GM23338 (cell line): ENCODE results near the gene SURF1. TPM values are rescaled to one million over a fixed set of nuclear protein-coding genes. Genes with fewer than 3 reads are reported as not detected.

Experiments
- ATAC-seq: fragments of 200-7000 bp; cut with Tn5 transposase; 3 replicates; pipeline ENCODE4 v1.9.1; 2020
- DNase-seq: peaks from one replicate; pipeline ENCODE4 v3.0.0-alpha.2; 2015; ENCODE audit warnings: low spot score
- H2AFZ ChIP-seq: fragments of 200-600 bp; sonication (generic); 2 replicates; pipeline ENCODE4 v1.8.0; 2016; ENCODE audit warnings: antibody characterized with exemption, mild to moderate bottlenecking, moderate library complexity
- H3F3A ChIP-seq: fragments of 200-600 bp; sonication (generic); replicated peaks from 2 replicates; pipeline ENCODE4 v1.8.0; 2017; ENCODE audit warnings: antibody characterized with exemption, mixed run types, low read depth
- H3K27ac ChIP-seq: fragments of 200-600 bp; sonication (generic); 2 replicates; pipeline ENCODE4 v1.6.1; 2016; ENCODE audit warnings: low read depth
- H3K27me3 ChIP-seq: fragments of 200-600 bp; sonication (generic); 2 replicates; pipeline ENCODE4 v1.8.0; 2016; ENCODE audit warnings: mild to moderate bottlenecking, mixed run types, moderate library complexity; ENCODE audit not compliant: insufficient read depth
- H3K36me3 ChIP-seq: fragments of 200-600 bp; sonication (generic); 2 replicates; pipeline ENCODE4 v1.8.0; 2016; ENCODE audit warnings: mild to moderate bottlenecking; ENCODE audit not compliant: insufficient read depth
- H3K4me1 ChIP-seq: fragments of 200-600 bp; sonication (generic); 2 replicates; pipeline ENCODE4 v1.8.0; 2016; ENCODE audit warnings: mild to moderate bottlenecking, moderate library complexity; ENCODE audit not compliant: insufficient read depth
- H3K4me2 ChIP-seq: fragments of 200-600 bp; sonication (generic); 2 replicates; pipeline ENCODE4 v1.7.1; 2017; ENCODE audit warnings: mixed run types
- H3K4me3 ChIP-seq: fragments of 200-600 bp; sonication (generic); 2 replicates; pipeline ENCODE4 v1.6.1; 2016; ENCODE audit warnings: mixed run types
- H3K79me2 ChIP-seq: fragments of 200-600 bp; sonication (generic); replicated peaks from 2 replicates; pipeline ENCODE4 v1.8.0; 2017; ENCODE audit warnings: mild to moderate bottlenecking; ENCODE audit not compliant: insufficient read depth
- H3K9me2 ChIP-seq: fragments of 200-600 bp; sonication (generic); 2 replicates; pipeline ENCODE4 v1.8.0; 2017; ENCODE audit not compliant: insufficient read depth
- H4K20me1 ChIP-seq: fragments of 200-600 bp; sonication (generic); replicated peaks from 2 replicates; pipeline ENCODE4 v1.8.0; 2017; ENCODE audit warnings: mild to moderate bottlenecking; ENCODE audit not compliant: insufficient read depth
- H3K27ac Mint-ChIP-seq: 2 replicates; pipeline ENCODE4 v1.8.0; 2020; ENCODE audit warnings: inconsistent platforms, mild to moderate bottlenecking, moderate library complexity, mixed read lengths
- H3K27me3 Mint-ChIP-seq: 3 replicates; pipeline ENCODE4 v1.8.0; 2022; ENCODE audit warnings: low read depth, mild to moderate bottlenecking, moderate library complexity, mixed read lengths, inconsistent platforms; ENCODE audit not compliant: insufficient read depth, poor library complexity
- H3K36me3 Mint-ChIP-seq: 3 replicates; pipeline ENCODE4 v1.8.0; 2021; ENCODE audit warnings: low read depth, mild to moderate bottlenecking, inconsistent platforms, moderate library complexity, mixed read lengths
- H3K4me1 Mint-ChIP-seq: 3 replicates; pipeline ENCODE4 v1.8.0; 2020; ENCODE audit warnings: mild to moderate bottlenecking, inconsistent platforms, mixed read lengths
- H3K4me3 Mint-ChIP-seq: 3 replicates; pipeline ENCODE4 v1.8.0; 2021; ENCODE audit warnings: moderate library complexity, mild to moderate bottlenecking, inconsistent platforms, mixed read lengths
- H3K9me3 Mint-ChIP-seq: 3 replicates; pipeline ENCODE4 v1.8.0; 2020; ENCODE audit warnings: moderate library complexity, mild to moderate bottlenecking, inconsistent platforms, mixed read lengths
- CREB1 ChIP-seq: fragments of 250-450 bp; sonication (Bioruptor Pico); IDR thresholded peaks from 2 replicates; pipeline ENCODE4 v1.5.0; 2020; ENCODE audit warnings: low read depth, mild to moderate bottlenecking, moderate library complexity
- EZH2 ChIP-seq: fragments of 200-600 bp; sonication (generic); IDR thresholded peaks from one replicate; pipeline ENCODE4 v1.8.0; 2017; ENCODE audit warnings: antibody characterized with exemption, mild to moderate bottlenecking, low read depth; ENCODE audit not compliant: unreplicated experiment
- JUNB ChIP-seq: IDR thresholded peaks from one replicate; pipeline ENCODE4 v1.6.1; 2016; ENCODE audit warnings: antibody characterized with exemption; ENCODE audit not compliant: unreplicated experiment
- NANOG ChIP-seq: IDR thresholded peaks from 2 replicates; pipeline ENCODE4 v1.6.1; 2016; ENCODE audit warnings: antibody characterized with exemption, borderline replicate concordance
- STAT1 ChIP-seq: IDR thresholded peaks from one replicate; pipeline ENCODE4 v1.6.1; 2016; ENCODE audit warnings: antibody characterized with exemption; ENCODE audit not compliant: unreplicated experiment
- ZNF114 ChIP-seq: fragments of 250-450 bp; sonication (Bioruptor Pico); IDR thresholded peaks from 2 replicates; pipeline ENCODE4 v1.5.0; 2020; ENCODE audit warnings: mild to moderate bottlenecking, moderate library complexity
- polyA plus RNA-seq: library from polyadenylated mRNA; unstranded; fragments of >200 nt; fragmentation: Nextera tagmentation; extraction: Ambion mirVana; gene quantifications from 2 replicates; pipeline ENCODE4 v1.2.1, GENCODE V29; 2016
- total RNA-seq: library from RNA; depleted of rRNA; stranded (reverse); fragments of >200 nt; shearing (Covaris generic); gene quantifications from 2 replicates; pipeline ENCODE4 v1.2.3, GENCODE V29; 2014
- TF ChIP-seq, protein P1 (sequence below), 2 experiments: fragments of 200-600 bp in 1 of 2; sonication (generic) in 1 of 2; conservative IDR thresholded peaks; 2 replicates each; pipeline versions ENCODE4 v1.5.1 to v1.6.1; 2016 to 2017; ENCODE audit warnings: antibody characterized with exemption in 2 of 2, low read depth in 2 of 2, mild to moderate bottlenecking in 2 of 2, moderate library complexity in 1 of 2
- TF ChIP-seq, protein P2 (sequence below): IDR thresholded peaks from one replicate; pipeline ENCODE4 v1.6.1; 2018; ENCODE audit warnings: antibody characterized with exemption; ENCODE audit not compliant: unreplicated experiment
- TF ChIP-seq, protein P3 (sequence below): IDR thresholded peaks from 2 replicates; pipeline ENCODE4 v1.6.1; 2016; ENCODE audit warnings: antibody characterized with exemption

Gene SURF1
- total and polyA plus RNA-seq, 2 experiments from 2014 or later = 39.1 to 52.6 TPM

DNA sequence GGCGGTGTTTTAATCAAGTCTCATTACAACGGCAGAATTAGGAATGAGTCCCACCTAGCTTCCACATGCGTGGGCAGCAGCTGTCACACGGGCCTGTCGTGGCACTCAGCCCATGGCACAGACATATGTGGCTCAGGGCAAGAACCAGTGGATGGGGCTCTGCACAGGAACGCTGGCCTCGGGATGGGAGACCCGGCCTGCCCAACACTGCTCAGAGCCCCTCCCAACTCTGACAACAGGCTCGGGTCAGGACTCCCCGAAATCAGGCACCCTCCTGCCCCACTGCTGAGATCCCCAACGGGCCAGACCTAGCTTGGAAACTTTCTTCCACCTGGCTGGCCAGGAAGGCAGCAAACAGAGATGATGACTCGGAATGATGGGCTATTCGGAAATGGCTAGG, 15.4 kb downstream of the SURF1 start:
- Mint-ChIP-seq H3K4me1 (peaks cover 4% of the 10 kb centered on the region), H3K27me3 (peaks cover 10% of the 10 kb centered on the region), H3K4me3 (no peak overlapping the region), H3K36me3 (peaks cover 71% of the 10 kb centered on the region), H3K27ac (no peak overlapping the region), H3K9me3 (peaks cover 1% of the 10 kb centered on the region; the same call in 1 of the 3 replicates)
- Histone ChIP-seq H3K9me2 (no peaks in the 10 kb centered on the region), H4K20me1 (peaks cover 16% of the 10 kb centered on the region), H3K27me3 (no peaks in the 10 kb centered on the region), H3K36me3 (peaks cover 21% of the 10 kb centered on the region), H3F3A (peaks cover 33% of the 10 kb centered on the region; the same call in 1 of the 2 replicates), H3K4me2 (no peak overlapping the region), H3K79me2 (peaks cover 8% of the 10 kb centered on the region), H3K27ac (no peak overlapping the region), H2AFZ (no peak overlapping the region), H3K4me3 (no peak overlapping the region), H3K4me1 (no peaks in the 10 kb centered on the region; the same call in 1 of the 2 replicates)
- ATAC-seq (no peak), DNase-seq (no peak)
- TF ChIP-seq JUNB = no peak
- TF ChIP-seq, protein P1, sequence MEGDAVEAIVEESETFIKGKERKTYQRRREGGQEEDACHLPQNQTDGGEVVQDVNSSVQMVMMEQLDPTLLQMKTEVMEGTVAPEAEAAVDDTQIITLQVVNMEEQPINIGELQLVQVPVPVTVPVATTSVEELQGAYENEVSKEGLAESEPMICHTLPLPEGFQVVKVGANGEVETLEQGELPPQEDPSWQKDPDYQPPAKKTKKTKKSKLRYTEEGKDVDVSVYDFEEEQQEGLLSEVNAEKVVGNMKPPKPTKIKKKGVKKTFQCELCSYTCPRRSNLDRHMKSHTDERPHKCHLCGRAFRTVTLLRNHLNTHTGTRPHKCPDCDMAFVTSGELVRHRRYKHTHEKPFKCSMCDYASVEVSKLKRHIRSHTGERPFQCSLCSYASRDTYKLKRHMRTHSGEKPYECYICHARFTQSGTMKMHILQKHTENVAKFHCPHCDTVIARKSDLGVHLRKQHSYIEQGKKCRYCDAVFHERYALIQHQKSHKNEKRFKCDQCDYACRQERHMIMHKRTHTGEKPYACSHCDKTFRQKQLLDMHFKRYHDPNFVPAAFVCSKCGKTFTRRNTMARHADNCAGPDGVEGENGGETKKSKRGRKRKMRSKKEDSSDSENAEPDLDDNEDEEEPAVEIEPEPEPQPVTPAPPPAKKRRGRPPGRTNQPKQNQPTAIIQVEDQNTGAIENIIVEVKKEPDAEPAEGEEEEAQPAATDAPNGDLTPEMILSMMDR (conservative IDR thresholded peaks at IDR 0.05; ENCODE audit: low read depth in 2 of 2) = no peak
- TF ChIP-seq NANOG = no peak
- no peak for TF ChIP-seq EZH2
- TF ChIP-seq CREB1 (CRISPR knock-in tag) = no peak
- TF ChIP-seq ZNF114 (CRISPR knock-in tag) = no peak
- TF ChIP-seq STAT1 = no peak
- TF ChIP-seq, protein P2, sequence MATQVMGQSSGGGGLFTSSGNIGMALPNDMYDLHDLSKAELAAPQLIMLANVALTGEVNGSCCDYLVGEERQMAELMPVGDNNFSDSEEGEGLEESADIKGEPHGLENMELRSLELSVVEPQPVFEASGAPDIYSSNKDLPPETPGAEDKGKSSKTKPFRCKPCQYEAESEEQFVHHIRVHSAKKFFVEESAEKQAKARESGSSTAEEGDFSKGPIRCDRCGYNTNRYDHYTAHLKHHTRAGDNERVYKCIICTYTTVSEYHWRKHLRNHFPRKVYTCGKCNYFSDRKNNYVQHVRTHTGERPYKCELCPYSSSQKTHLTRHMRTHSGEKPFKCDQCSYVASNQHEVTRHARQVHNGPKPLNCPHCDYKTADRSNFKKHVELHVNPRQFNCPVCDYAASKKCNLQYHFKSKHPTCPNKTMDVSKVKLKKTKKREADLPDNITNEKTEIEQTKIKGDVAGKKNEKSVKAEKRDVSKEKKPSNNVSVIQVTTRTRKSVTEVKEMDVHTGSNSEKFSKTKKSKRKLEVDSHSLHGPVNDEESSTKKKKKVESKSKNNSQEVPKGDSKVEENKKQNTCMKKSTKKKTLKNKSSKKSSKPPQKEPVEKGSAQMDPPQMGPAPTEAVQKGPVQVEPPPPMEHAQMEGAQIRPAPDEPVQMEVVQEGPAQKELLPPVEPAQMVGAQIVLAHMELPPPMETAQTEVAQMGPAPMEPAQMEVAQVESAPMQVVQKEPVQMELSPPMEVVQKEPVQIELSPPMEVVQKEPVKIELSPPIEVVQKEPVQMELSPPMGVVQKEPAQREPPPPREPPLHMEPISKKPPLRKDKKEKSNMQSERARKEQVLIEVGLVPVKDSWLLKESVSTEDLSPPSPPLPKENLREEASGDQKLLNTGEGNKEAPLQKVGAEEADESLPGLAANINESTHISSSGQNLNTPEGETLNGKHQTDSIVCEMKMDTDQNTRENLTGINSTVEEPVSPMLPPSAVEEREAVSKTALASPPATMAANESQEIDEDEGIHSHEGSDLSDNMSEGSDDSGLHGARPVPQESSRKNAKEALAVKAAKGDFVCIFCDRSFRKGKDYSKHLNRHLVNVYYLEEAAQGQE = no peak
- TF ChIP-seq, protein P3, sequence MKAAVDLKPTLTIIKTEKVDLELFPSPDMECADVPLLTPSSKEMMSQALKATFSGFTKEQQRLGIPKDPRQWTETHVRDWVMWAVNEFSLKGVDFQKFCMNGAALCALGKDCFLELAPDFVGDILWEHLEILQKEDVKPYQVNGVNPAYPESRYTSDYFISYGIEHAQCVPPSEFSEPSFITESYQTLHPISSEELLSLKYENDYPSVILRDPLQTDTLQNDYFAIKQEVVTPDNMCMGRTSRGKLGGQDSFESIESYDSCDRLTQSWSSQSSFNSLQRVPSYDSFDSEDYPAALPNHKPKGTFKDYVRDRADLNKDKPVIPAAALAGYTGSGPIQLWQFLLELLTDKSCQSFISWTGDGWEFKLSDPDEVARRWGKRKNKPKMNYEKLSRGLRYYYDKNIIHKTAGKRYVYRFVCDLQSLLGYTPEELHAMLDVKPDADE = no peak

DNA sequence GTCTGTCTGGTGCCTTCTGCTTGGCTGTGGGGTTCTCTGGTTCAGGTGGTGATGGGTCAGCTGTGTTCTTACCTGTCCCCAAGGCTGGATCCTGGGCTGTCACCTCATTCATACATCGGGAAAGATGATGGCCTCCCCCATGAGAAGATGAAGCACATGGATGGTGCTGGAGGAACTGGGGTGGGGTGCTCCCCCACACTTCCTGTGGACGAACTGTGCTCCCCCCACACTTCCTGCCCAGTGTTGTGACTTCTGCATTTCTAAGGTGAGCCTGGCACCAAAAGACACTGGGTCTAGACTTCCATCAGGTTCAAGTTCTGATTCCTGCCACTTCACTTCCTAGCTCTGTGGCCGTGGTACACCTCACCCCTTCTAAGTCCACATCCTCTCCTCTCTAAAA, 16.0 kb downstream of the SURF1 start:
- Mint-ChIP-seq H3K27ac (no peak overlapping the region), H3K4me1 (peaks cover 6% of the 10 kb centered on the region), H3K4me3 (no peak overlapping the region), H3K27me3 (peaks cover 16% of the 10 kb centered on the region), H3K9me3 (peaks cover 4% of the 10 kb centered on the region; the same call in 1 of the 3 replicates), H3K36me3 (peaks cover 69% of the 10 kb centered on the region)
- Histone ChIP-seq H3K9me2 (no peaks in the 10 kb centered on the region), H2AFZ (no peak overlapping the region), H3K4me3 (no peak overlapping the region), H3K27ac (no peak overlapping the region), H3K36me3 (peaks cover 21% of the 10 kb centered on the region), H3K27me3 (no peaks in the 10 kb centered on the region), H3F3A (peaks cover 33% of the 10 kb centered on the region; the same call in 1 of the 2 replicates), H3K79me2 (peaks cover 8% of the 10 kb centered on the region), H3K4me1 (no peaks in the 10 kb centered on the region), H4K20me1 (peaks cover 12% of the 10 kb centered on the region), H3K4me2 (no peak overlapping the region)
- DNase-seq = no peak
- no peak for ATAC-seq
- no peak for TF ChIP-seq EZH2
- TF ChIP-seq, protein P1 (conservative IDR thresholded peaks at IDR 0.05; ENCODE audit: low read depth in 2 of 2) = no peak
- no peak for TF ChIP-seq STAT1
- TF ChIP-seq, protein P2 = no peak
- no peak for TF ChIP-seq NANOG
- TF ChIP-seq JUNB = no peak
- TF ChIP-seq CREB1 (CRISPR knock-in tag) = no peak
